Islet of Langerhans (tissue), 1 donor: ENCODE data around the gene DGKH.

Source experiments
- FAIRE-seq: peaks from one replicate; lab custom pipeline; 2011; peaks lifted over from hg19 to GRCh38; lab: Jason Lieb, UNC

DGKH gene, protein sequence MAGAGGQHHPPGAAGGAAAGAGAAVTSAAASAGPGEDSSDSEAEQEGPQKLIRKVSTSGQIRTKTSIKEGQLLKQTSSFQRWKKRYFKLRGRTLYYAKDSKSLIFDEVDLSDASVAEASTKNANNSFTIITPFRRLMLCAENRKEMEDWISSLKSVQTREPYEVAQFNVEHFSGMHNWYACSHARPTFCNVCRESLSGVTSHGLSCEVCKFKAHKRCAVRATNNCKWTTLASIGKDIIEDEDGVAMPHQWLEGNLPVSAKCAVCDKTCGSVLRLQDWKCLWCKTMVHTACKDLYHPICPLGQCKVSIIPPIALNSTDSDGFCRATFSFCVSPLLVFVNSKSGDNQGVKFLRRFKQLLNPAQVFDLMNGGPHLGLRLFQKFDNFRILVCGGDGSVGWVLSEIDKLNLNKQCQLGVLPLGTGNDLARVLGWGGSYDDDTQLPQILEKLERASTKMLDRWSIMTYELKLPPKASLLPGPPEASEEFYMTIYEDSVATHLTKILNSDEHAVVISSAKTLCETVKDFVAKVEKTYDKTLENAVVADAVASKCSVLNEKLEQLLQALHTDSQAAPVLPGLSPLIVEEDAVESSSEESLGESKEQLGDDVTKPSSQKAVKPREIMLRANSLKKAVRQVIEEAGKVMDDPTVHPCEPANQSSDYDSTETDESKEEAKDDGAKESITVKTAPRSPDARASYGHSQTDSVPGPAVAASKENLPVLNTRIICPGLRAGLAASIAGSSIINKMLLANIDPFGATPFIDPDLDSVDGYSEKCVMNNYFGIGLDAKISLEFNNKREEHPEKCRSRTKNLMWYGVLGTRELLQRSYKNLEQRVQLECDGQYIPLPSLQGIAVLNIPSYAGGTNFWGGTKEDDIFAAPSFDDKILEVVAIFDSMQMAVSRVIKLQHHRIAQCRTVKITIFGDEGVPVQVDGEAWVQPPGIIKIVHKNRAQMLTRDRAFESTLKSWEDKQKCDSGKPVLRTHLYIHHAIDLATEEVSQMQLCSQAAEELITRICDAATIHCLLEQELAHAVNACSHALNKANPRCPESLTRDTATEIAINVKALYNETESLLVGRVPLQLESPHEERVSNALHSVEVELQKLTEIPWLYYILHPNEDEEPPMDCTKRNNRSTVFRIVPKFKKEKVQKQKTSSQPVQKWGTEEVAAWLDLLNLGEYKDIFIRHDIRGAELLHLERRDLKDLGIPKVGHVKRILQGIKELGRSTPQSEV

DNA sequence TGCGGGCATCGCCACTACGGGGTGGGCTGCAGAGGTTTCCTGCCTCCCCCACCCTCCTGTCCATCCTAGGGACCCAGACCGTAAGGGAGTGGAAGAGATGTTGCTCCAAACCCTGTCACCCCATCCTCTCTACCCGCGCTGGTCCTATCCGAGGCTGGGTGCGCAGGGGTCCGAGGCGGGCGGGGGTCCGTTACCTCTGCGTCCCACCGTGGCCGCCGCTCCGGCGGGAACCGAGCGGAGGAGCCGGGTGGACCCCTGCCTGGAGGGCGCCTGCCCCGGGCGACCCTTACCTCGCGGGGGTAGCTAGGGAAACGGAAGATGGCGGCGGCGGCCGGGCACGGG, at the start of gene DGKH:
TSS of gene DGKH (plus strand) at position 307 of the 342 bp plus-strand sequence. CDS start 126 bp downstream, outside the sequence.
- no peak for FAIRE-seq

DNA sequence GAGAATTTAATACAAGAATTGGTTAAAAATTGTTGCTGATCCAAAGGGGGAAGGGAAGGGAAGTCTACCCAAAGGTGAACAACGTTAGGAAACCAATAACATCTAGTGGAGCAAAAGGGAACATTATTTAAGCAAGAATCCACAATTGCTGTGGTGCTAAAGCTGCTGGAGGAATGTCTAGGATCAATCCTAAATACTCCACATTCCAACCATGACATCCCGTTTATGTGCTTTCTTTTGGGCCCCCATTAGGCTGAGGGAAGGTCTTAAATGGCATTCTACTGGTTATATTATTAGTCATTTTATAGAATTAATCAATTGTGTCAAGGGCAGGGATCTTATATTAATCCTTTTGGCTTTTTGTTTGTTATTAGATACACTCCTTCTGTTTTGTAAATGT, 47.6 kb upstream of the DGKH start:
- no peak for FAIRE-seq

GRCh38 chr13:42001580-42001979, 46.9 kb upstream of the DGKH start:
- no peak for FAIRE-seq

DNA sequence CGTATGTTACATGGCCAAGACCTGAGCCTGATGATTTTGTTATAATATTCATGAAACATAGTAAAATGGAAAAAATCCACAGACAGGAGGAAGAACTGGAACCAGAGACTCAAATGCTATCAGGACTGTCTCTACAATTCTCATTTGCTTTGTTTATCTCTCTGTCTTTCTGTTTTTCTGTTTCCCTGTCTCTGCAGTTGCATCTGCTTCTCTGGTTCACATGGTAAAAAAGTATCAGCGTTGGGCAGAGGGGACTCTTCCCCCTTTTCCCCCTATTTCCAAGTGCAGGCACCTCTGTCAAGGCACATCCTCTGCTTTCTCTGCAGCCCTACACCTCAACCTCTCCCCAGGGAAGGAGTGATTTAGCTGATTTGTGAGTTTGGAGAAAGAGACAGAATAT, 46.4 kb upstream of the DGKH start:
- FAIRE-seq = no peak

DNA sequence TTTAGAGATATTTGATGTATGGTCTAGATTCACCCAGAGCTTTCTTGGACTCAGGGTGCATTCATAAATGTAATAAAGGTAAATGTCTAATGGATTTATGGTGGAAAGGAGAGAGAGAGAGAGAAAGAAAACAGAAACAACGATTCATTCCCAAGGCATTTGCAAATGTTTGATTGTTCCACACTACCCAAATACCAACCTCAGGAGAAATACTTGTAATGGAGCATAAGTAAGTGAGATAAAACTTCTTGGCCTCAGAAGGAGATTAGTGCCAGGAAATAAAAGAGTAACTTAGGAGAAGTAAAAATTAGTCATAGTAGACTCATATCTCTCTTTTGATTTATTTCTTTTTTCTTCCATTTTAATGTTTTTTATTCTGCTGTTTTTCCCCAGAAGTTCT, 40.6 kb upstream of the DGKH start:
- FAIRE-seq = no peak

GRCh38 chr13:42009057-42009456, 39.4 kb upstream of the DGKH start:
- FAIRE-seq = no peak

- no peak for FAIRE-seq
Observed at GRCh38 chr13:42011601-42012350, 36.7 kb upstream of the DGKH start.

DNA sequence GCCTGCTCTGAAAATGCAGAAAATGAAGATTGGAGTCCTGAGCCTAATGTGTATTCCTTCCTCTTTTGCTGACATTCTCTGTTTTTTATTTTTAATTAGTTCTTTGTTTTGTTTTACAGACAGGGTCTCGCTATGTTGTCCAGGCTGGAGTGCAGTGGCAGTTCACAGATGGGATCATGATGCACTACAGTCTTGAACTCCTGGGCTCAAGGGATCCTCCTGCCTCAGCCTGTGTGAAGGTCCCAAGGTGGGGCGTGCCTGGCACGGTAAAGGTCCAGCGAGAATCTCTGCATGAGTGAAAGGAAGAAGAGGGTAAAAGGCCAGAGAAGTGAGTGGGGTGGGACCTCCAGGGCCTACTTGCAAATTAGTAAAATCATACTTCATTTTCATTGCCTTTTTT, 34.3 kb upstream of the DGKH start:
- FAIRE-seq = no peak

- no peak for FAIRE-seq
Observed at GRCh38 chr13:42017264-42017663, 31.2 kb upstream of the DGKH start.

DNA sequence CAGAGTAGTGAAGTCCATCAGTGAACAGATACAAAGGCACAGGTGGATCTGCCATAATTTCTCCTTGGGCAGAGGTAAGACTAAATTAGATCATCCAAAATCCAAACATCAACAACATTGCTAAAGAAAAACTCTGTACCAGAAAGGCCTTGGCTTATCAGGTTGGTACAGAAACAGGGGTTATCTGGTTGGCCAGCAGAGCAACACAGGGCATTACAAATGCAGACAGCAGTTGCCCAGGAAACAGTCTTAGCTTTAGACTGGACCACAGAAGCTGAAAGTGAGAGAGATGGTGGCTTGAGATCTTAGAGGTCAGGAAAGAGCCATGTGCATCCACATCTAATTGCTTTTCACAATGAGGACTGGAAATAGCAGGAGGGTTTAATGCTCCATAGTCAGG, 26.6 kb upstream of the DGKH start:
- no peak for FAIRE-seq

DNA sequence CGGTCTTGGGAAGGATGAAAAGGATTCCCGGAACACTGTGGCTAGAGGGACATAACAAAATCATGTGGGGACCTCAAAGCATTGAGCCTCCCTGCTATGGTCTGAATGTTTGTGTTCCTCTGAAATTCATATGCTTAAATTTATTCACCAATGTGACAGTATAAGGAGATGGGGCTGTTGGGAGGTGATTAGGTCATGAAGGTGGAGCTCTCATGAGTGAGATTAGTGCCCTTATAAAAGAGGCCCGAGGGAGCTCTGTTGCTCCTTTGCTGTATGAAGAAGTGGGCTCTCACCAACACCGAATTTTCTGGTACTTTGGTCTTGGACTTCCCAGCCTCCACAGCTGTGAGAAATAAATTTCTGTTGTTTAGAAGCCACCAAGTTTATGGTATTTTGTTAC, 26.1 kb upstream of the DGKH start:
- no peak for FAIRE-seq

GRCh38 chr13:42022796-42023493, 25.5 kb upstream of the DGKH start:
- FAIRE-seq = no peak

DNA sequence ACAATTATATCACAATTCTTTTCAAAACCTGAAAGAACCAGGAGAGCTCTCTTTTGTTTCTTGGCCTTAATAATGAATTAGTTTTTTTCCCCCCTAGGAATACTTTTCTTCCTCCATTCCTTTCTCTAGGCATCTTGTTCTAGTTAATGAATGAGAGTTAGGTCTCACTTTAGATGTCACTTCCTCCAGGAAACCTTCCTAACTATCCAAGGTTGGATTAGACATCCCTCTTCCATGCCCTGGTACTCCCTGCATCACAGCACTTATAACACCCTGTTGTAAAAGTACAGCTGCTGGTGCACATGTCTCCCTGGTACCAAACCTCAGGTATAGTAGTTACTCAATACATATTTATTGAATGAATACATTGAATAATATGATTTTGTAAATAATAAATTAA, 21.2 kb upstream of the DGKH start:
- FAIRE-seq = no peak

- FAIRE-seq = no peak
Observed at GRCh38 chr13:42028113-42028799, 20.2 kb upstream of the DGKH start.

DNA sequence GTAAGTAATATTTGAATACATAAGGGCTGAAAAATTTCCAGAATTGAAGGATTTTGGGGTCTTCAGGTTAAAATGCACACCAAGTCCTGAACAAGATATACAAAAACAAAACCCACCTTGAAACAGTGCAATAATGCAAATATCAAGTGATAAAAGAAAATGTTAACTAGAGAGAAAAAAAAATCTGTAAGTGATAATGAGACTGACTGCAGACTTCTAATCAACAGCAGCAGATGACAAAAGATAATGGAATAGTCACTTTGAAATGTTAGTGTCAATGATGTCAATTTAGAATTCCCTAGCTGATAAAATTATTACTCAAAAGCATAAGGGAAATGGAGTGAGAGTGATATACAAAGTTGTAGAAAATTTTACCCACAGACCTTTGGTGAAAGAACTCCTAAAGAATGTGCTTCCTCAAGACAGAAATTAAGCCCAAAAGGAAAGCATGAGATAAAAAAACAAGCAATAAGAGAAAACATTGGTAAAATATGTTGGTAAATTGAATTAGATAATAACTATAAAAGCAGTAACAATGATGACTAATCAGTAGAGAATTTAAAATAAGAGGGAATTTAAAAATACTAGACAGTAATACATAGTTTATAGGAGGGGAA, 12.4 kb upstream of the DGKH start:
- FAIRE-seq = no peak

DNA sequence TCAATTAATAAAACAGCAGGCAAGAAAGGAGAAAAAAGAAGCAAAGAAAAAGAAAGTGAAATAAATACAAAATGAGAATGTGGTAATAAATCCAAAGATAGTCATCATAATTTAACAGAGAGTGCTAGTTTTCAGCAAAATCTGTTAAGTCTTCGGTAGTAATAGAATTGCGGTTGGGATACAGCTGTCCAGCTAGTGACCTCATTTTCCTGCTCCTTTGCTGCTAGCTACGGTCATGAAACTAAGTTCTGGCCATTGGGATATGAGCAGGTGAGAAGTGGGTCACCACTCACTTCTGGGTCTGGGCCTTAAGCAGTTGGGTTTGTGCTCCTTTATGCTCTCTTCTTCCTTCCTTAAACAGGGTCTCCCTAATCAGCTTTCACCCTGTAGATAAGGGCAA, 11.7 kb upstream of the DGKH start:
- FAIRE-seq = no peak

- FAIRE-seq = no peak
Observed at GRCh38 chr13:42038661-42039456, 9.6 kb upstream of the DGKH start.

- FAIRE-seq = no peak
Observed at GRCh38 chr13:42039457-42039945, 8.9 kb upstream of the DGKH start.

- no peak for FAIRE-seq
Observed at GRCh38 chr13:42039946-42040729, 8.3 kb upstream of the DGKH start.
